HG02938 (cell line): ENCODE data around the gene SH3BP5.
A peak's percentile ranks its signal among the peaks of the same experiment; 100 is the strongest.

ENCODE experiments used
- ATAC-seq: cut with Tn5 transposase; IDR thresholded peaks from one replicate; pipeline ENCODE4 v1.9.1; 2021; ENCODE audit warnings: mild to moderate bottlenecking, moderate library complexity; ENCODE audit not compliant: unreplicated experiment

The SH3BP5 gene

GRCh38 chr3:15347737-15348110, 15.3 kb upstream of the SH3BP5 start:
- ATAC-seq, result no peak

GRCh38 chr3:15347063-15347736, 14.8 kb upstream of the SH3BP5 start:
- no peak for ATAC-seq

DNA sequence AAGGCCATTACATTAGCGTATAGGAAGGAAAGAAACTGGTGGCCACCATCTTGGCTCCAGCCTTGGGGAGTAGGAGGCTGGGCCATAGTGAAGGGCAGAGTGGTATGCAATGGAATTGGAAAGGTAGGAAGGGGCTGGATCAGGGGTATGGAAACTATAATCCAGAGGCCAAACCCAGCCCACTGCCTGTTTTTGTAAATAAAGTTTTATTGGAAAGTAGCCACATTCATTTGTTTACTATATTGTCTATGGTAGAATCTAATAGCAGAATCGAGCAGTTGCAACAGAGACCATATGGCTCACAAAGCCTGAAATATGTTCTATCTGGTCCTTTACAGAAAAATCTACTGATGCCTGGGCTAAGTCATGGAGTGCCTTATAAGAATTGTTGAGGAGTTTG, 14.1 kb upstream of the SH3BP5 start:
- no peak for ATAC-seq

- ATAC-seq, result peak; percentile 95
Observed at GRCh38 chr3:15345608-15346137, 13.3 kb upstream of the SH3BP5 start.

- ATAC-seq, result peak; percentile 48
Observed at GRCh38 chr3:15345066-15345607, 12.8 kb upstream of the SH3BP5 start.

- ATAC-seq, result no peak
Observed at GRCh38 chr3:15342945-15343344, 10.6 kb upstream of the SH3BP5 start.

DNA sequence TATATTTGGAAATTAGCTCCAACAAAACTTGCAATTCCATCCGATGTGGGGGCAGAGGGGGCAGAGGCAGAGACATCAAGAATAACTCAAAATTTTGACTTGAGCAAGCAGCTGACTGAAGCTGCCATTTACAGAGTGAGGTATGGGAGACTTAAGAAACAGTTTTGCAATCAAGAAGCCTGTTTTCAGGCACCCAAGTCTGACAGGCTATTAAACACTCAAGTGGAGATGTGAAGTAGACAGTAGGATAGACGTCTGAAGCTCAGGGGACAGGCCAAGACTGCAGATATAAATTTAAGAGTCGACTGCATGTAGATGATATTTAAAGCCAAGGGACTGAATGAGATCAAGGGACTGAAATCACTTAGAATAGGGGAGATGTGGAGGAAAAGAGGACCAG, 9.9 kb upstream of the SH3BP5 start:
- no peak for ATAC-seq

GRCh38 chr3:15341030-15341726, 8.8 kb upstream of the SH3BP5 start:
- no peak for ATAC-seq

GRCh38 chr3:15339786-15340215, 7.4 kb upstream of the SH3BP5 start:
- no peak for ATAC-seq

GRCh38 chr3:15339001-15339400, 6.6 kb upstream of the SH3BP5 start:
- ATAC-seq, result no peak

DNA sequence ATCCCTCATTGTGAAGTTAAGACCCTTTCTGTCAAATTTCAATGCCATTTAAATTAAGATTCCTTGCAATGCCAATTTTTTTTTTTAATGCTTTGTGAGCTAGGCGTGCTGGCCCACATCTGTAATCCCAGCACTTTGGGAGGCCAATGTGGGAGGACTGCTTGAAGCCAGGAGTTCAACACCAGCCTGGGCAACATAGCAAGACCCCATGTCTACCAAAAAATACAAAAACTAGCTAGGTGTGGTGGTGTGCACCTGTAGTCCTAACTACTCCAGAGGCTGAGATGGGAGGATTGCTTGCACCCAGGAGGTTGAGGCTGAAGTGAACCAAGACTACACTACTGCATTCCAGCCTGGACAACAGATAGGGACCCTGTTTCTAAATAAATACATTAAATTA, 5.6 kb upstream of the SH3BP5 start:
- ATAC-seq, result no peak

- ATAC-seq, result no peak
Observed at GRCh38 chr3:15336057-15336456, 3.7 kb upstream of the SH3BP5 start.

GRCh38 chr3:15333956-15334263, 1.5 kb upstream of the SH3BP5 start:
- no peak for ATAC-seq

GRCh38 chr3:15333099-15333955, 941 bp upstream of the SH3BP5 start:
- ATAC-seq, result no peak

GRCh38 chr3:15331606-15332404, 581 bp downstream of the SH3BP5 start:
- ATAC-seq, result peak; percentile 19

DNA sequence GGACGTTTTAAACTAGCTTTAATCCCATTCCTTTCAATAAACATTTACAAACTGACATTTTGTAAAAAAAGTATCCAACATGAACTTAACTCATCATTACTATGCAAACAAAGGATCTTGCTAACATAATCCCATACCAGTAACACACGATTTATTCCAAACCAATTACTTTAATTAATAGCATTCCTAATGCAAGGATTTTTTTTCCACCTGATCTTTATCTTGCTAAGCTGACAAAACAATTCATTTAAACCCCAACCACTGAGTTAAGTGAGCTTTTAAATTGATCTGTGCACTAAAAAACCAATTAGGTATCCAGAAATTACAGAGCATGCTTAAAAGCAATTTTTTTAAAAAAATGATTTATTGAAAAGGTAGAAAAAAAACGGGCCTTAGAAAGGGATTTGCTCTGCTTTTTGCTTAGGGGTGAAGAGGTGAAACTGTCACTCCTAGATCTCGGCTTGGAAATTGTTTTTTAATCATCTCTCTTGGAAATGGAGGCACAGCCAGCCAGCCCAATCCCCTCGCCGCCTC, 1.2 kb downstream of the SH3BP5 start:
- ATAC-seq, result no peak

DNA sequence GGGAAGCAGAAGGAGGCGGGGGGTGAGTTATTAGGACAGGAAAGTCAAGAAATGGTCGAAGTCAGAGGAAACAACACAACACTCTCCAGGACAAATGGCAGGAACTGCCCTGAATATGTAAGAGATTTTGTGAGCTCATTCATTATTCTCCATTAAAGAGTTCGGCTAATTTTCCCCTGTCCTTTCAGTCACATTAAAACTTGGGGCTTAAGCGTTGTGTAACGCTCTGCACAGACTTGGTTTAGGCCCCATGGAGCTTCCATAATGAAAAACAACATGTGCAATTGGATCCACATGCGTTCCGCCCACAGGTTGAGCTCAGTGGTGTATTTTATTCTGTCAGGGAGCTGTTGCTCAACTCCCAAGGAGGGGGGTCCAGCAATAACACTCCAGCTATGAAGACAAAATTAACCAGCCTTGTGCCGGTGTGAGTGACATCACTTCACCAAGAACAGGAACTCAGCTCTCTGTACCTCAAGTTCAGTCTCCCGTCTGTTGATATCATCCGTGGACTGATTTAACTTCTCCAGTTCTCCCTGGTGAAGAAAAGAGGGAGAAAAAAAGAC, 2.3 kb downstream of the SH3BP5 start:
- no peak for ATAC-seq

GRCh38 chr3:15329046-15330005, 3.1 kb downstream of the SH3BP5 start:
- ATAC-seq, result no peak

- no peak for ATAC-seq
Observed at GRCh38 chr3:15327941-15328340, 4.4 kb downstream of the SH3BP5 start.
